Measurements from ENCODE around the gene NAGLU. TPM values are rescaled to one million over a fixed set of nuclear protein-coding genes. Genes with fewer than 3 reads are reported as not detected.

NAGLU gene
- polyA plus RNA-seq, 3 donors: 10.4 to 32.9 (median 24.9) TPM

DNA sequence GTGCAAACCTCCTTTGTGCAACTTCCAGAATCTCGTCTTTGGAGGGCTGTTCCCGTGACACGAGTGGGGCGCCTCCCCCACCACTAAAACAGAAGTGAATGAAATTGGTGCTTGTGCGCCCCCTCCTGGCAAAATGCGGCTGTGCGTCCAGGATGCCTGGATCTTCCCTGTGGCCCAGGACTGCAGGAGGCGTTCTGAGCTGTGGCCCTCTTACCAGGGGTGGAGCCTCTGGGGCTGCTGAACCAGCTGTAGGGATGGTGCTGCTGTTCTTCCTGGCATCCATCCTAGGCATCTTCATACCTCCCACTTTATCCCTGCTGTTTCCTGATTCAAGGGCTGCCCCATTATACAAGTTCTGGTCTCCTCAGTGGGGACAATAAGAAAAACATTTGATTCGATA lies 18.5 kb upstream of the NAGLU start:
- TF ChIP-seq, protein P1, sequence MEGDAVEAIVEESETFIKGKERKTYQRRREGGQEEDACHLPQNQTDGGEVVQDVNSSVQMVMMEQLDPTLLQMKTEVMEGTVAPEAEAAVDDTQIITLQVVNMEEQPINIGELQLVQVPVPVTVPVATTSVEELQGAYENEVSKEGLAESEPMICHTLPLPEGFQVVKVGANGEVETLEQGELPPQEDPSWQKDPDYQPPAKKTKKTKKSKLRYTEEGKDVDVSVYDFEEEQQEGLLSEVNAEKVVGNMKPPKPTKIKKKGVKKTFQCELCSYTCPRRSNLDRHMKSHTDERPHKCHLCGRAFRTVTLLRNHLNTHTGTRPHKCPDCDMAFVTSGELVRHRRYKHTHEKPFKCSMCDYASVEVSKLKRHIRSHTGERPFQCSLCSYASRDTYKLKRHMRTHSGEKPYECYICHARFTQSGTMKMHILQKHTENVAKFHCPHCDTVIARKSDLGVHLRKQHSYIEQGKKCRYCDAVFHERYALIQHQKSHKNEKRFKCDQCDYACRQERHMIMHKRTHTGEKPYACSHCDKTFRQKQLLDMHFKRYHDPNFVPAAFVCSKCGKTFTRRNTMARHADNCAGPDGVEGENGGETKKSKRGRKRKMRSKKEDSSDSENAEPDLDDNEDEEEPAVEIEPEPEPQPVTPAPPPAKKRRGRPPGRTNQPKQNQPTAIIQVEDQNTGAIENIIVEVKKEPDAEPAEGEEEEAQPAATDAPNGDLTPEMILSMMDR (IDR thresholded peaks at IDR 0.05): peak; percentile 97
- H3K36me3 Mint-ChIP-seq: peaks cover 61 to 85% of the 10 kb centered on the region in 2 donors
- peaks cover 41% of the 10 kb centered on the region for H3K4me1 Mint-ChIP-seq
- peak; percentile 78 to 84 (median 81) for DNase-seq
- 0% methylated on average over 1 of the region's 9 CpGs for WGBS (ENCODE audit: insufficient coverage)
- peak overlapping the region in 6 of 7 donors; percentile 38 to 93 (median 70) for H3K27ac Mint-ChIP-seq
- no peak overlapping the region for H2AFZ ChIP-seq (ENCODE audit: insufficient read depth, low read depth, low read length, poor library complexity, severe bottlenecking)
- H3K79me2 ChIP-seq (ENCODE audit: insufficient read depth, low read length): no peaks in the 10 kb centered on the region
- peaks cover 1 to 5% (median 3%) of the 10 kb centered on the region in 3 donors for H3K27me3 Mint-ChIP-seq (ENCODE audit: low read depth in 3 of 3)
- H3K9me3 ChIP-seq (replicated peaks in 1 of 2; ENCODE audit: control insufficient read depth in 1 of 2, insufficient read depth in 1 of 2, low read length in 2 of 2): no peaks in the 10 kb centered on the region
- H3K27ac ChIP-seq (ENCODE audit: low read depth in 1 of 2, low read length in 2 of 2): peak overlapping the region in 1 of 2 donors; percentile 68
- peak overlapping the region; percentile 14 for H3K4me2 ChIP-seq (replicated peaks; ENCODE audit: extremely low read depth, low read length, poor library complexity, severe bottlenecking)
- peaks cover 45 to 65% of the 10 kb centered on the region in 2 donors for H3K36me3 ChIP-seq (replicated peaks in 1 of 2; ENCODE audit: control insufficient read depth in 1 of 2, insufficient read depth in 2 of 2, low read length in 2 of 2)
- intact Hi-C loops (cut with micrococcal nuclease): loop anchor here (5.0 to 10.0 kb wide), 4 partner anchors 60 to 195 kb away; partner anchors contain the start of genes ATP6V0A1 (in 1 of the 2) and CAVIN1 (in 1 of the 2)
- H3K9ac ChIP-seq (ENCODE audit: insufficient read depth, low read length, poor library complexity, severe bottlenecking): no peak overlapping the region
- no peak overlapping the region for H3K4me3 ChIP-seq (replicated peaks in 1 of 3; ENCODE audit: low read depth in 2 of 3, low read length in 3 of 3)
- no peaks in the 10 kb centered on the region for H3K27me3 ChIP-seq (ENCODE audit: control insufficient read depth in 2 of 2, insufficient read depth in 2 of 2, low read length in 2 of 2)
- peaks cover 66% of the 10 kb centered on the region for H4K20me1 ChIP-seq (ENCODE audit: insufficient read depth, low read length)
- peaks cover 36 to 38% of the 10 kb centered on the region in 2 donors for H3K4me1 ChIP-seq (ENCODE audit: control insufficient read depth in 1 of 2, insufficient read depth in 2 of 2, low read length in 2 of 2)
- H3K9me3 Mint-ChIP-seq: no peaks in the 10 kb centered on the region
- no peak overlapping the region for H3K4me3 Mint-ChIP-seq

DNA sequence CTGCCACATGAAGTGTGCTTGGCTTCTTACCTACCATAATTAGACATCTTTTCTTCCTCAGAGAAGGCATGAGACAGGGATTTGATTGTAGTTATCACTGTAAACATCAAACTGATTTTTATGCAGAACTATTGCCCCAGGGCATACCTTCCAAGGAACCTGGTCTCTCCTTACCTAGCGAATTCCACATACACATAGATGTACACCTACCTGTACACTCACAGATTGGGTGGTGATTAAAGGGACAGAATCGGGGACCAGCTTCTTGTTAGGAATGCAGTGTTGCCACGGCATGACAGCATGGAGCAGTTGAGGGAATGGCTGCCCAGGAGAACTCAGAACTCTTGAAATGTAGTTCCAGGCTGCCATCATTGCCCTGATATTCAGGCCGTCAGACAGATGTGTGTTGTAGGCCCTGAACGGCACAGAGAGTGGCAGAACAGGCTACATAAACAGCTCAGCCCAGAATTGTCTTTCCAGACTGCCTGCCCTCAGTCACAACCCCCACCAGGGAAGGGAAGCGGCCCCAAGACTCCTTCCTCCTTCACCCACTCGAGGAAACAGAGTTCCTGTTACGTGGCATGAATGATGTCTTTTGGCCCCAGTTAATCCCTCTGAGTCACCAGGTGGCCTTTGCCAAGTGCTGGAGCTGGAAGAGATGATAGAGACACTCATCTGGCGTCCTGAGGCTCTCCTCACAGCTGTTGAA lies 17.8 kb upstream of the NAGLU start:
- TF ChIP-seq, protein P1 (IDR thresholded peaks at IDR 0.05): no peak
- peaks cover 66% of the 10 kb centered on the region for H4K20me1 ChIP-seq (ENCODE audit: insufficient read depth, low read length)
- 23% methylated on average over 8 of the region's 9 CpGs for WGBS (ENCODE audit: insufficient coverage)
- Mint-ChIP-seq H3K36me3 (peaks cover 63 to 89% of the 10 kb centered on the region in 2 donors), H3K4me3 (peak overlapping the region; percentile 50 to 81), H3K4me1 (peaks cover 41% of the 10 kb centered on the region), H3K27me3 (ENCODE audit: low read depth in 3 of 3) (peaks cover 1 to 5% (median 3%) of the 10 kb centered on the region in 3 donors), H3K9me3 (no peaks in the 10 kb centered on the region), H3K27ac (peak overlapping the region; percentile 85 to 93 (median 91))
- H3K4me1 ChIP-seq (ENCODE audit: control insufficient read depth in 1 of 2, insufficient read depth in 2 of 2, low read length in 2 of 2): peaks cover 36 to 38% of the 10 kb centered on the region in 2 donors
- DNase-seq: peak; percentile 78 to 92 (median 87)
- H3K4me2 ChIP-seq (replicated peaks; ENCODE audit: extremely low read depth, low read length, poor library complexity, severe bottlenecking): peak overlapping the region; percentile 45
- peak overlapping the region in 1 of 3 experiments; percentile 31 for H3K4me3 ChIP-seq (replicated peaks in 1 of 3; ENCODE audit: low read depth in 2 of 3, low read length in 3 of 3)
- intact Hi-C loops (cut with micrococcal nuclease): loop anchor here (5.0 to 10.0 kb wide), 4 partner anchors 61 to 196 kb away; partner anchors contain the start of genes ATP6V0A1 (in 1 of the 2) and CAVIN1 (in 1 of the 2)
- H3K36me3 ChIP-seq (replicated peaks in 1 of 2; ENCODE audit: control insufficient read depth in 1 of 2, insufficient read depth in 2 of 2, low read length in 2 of 2): peaks cover 50 to 65% of the 10 kb centered on the region in 2 donors
- no peaks in the 10 kb centered on the region for H3K27me3 ChIP-seq (ENCODE audit: control insufficient read depth in 2 of 2, insufficient read depth in 2 of 2, low read length in 2 of 2)
- H3K9me3 ChIP-seq (replicated peaks in 1 of 2; ENCODE audit: control insufficient read depth in 1 of 2, insufficient read depth in 1 of 2, low read length in 2 of 2): no peaks in the 10 kb centered on the region
- H2AFZ ChIP-seq (ENCODE audit: insufficient read depth, low read depth, low read length, poor library complexity, severe bottlenecking): no peak overlapping the region
- no peaks in the 10 kb centered on the region for H3K79me2 ChIP-seq (ENCODE audit: insufficient read depth, low read length)
- no peak overlapping the region for H3K9ac ChIP-seq (ENCODE audit: insufficient read depth, low read length, poor library complexity, severe bottlenecking)
- H3K27ac ChIP-seq (ENCODE audit: low read depth in 1 of 2, low read length in 2 of 2): peak overlapping the region; percentile 57 to 68
